Measurements from ENCODE around the gene DAB2IP.
A peak's percentile ranks its signal among the peaks of the same experiment; 100 is the strongest.

DAB2IP gene

DNA sequence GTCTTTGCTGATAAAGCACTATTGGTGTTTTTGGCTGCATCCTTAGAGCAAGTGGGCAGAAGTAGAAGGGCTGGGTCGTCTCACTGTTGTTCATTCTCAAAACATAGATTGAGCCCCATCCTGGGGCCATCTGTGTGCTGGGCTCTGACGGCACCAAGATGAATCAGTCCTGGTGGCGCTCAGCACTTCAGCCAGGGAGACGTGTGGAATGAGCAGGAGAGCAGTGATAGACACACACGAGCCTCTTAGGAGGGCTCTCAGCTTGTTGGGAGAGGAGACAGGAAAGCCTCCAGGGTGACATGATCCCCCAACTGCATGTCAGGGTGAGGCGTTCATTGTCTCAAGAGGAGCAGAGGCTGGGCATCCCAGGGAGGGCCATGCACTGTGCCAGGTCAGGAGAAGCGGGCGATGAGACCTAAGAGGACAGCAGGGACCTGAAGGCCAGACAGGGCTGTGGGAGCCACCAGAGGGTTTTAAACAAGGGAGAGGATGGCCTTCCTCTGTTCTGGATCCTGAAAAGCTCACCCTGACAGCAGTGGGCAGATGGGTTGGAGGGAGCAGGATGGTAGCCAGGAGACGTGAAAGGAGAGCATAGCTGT is 115.8 kb downstream of the DAB2IP start:
- no peak for DNase-seq

- no peak for DNase-seq
Observed at GRCh38 chr9:121768416-121769015, 117.1 kb downstream of the DAB2IP start.

- no peak for DNase-seq
Observed at GRCh38 chr9:121769939-121770338, 118.5 kb downstream of the DAB2IP start.

DNA sequence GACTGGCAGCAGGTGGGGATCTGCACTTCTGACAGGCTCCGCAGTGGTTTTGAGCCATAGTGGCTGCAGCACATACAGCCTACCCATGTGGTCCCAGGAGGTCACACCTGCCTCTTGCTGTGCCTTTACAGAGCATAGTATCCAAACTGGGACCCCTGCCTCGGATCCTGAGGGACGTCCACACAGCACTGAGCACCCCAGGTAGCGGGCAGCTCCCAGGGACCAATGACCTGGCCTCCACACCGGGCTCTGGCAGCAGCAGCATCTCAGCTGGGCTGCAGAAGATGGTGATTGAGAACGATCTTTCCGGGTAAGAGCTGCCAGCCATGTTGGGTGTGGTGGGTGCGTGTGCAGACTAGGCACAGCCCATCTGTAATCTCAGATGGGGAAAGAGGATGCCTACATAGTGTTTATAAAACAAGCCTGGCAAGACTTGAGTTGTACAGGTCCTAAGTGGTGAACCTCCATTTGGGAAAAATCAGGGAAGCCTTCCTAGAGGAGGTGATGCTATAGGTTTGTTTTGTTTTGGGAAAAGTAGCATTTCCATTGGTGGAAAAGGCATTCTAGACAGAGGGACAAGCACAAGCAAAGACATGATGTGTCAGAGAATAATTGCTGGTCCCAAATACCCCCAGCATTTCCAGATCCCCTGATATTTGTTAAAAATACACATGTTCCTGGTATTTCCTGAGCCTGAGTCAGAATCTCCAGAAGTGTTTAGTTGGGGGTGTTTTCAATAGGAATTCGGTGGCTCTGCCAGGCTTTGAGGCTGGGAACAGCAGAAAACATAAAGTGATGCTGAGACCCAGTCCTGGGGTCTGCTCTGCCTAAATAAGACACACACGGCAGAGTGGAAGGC is 119.2 kb downstream of the DAB2IP start:
- DNase-seq: no peak

DNA sequence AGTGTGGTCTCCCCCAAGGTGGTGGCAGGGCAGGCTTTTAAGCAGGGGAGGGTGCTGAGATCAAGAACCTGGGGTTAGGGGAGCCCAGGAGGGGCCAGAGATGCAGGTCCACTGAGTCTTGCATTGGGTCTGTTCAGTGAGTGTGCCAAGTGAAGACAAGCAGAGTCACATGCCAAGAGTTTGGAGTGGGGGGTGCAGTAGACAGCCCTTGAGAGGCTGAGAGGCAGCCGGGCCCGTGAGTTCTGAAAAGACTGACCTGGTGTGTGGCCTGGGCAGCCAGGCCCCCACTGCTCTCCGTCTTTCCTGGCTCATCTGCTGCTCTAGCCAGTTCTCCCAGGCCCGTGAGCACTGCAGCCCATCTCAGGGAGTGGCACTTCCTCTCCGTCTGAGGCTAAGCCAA is 120.0 kb downstream of the DAB2IP start:
- DNase-seq: no peak

DNA sequence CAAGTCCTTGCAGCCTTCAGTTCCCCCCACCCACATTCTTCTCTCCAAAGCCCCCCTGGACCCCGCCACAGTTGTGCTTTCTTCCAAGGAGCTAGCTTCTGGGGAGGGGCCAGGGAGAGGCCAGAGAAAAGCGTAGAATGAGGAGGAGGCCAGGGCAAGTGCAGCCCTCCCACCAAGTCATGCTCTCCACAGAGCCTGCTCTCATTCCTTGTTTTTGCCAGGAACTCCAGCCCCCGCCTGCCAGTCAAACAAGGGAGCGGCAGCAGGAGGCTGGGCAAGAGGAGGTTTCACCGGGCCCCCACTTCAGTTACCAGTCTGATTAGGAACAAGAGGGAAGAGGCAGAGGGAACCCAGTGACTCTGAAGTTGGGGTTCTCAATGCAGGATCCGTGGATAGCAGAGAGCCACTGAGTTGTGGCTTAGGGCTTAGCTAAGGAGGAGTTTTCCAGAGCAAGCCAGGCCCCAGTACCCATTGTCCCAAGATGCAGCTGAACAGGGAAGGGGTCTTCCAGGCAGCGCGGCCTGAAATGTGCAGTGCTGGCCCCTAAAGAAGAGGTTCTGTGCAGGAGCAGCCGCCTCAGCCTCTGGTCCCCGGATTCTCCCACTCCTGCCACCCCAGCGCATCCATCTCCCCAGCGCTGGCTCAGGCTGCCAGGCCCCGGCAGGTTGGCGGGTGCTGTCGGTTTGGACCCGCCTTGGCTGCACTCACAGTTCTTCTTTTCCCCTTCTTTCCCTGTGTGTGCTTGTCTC is 120.6 kb downstream of the DAB2IP start:
- no peak for DNase-seq

DNA sequence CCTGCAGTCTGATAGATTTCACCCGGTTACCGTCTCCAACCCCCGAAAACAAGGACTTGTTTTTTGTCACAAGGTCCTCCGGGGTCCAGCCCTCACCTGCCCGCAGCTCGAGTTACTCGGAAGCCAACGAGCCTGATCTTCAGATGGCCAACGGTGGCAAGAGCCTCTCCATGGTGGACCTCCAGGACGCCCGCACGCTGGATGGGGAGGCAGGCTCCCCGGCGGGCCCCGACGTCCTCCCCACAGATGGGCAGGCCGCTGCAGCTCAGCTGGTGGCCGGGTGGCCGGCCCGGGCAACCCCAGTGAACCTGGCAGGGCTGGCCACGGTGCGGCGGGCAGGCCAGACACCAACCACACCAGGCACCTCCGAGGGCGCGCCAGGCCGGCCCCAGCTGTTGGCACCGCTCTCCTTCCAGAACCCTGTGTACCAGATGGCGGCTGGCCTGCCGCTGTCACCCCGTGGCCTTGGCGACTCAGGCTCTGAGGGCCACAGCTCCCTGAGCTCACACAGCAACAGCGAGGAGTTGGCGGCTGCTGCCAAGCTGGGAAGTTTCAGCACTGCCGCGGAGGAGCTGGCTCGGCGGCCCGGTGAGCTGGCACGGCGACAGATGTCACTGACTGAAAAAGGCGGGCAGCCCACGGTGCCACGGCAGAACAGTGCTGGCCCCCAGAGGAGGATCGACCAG is 121.3 kb downstream of the DAB2IP start:
- DNase-seq: no peak

DNA sequence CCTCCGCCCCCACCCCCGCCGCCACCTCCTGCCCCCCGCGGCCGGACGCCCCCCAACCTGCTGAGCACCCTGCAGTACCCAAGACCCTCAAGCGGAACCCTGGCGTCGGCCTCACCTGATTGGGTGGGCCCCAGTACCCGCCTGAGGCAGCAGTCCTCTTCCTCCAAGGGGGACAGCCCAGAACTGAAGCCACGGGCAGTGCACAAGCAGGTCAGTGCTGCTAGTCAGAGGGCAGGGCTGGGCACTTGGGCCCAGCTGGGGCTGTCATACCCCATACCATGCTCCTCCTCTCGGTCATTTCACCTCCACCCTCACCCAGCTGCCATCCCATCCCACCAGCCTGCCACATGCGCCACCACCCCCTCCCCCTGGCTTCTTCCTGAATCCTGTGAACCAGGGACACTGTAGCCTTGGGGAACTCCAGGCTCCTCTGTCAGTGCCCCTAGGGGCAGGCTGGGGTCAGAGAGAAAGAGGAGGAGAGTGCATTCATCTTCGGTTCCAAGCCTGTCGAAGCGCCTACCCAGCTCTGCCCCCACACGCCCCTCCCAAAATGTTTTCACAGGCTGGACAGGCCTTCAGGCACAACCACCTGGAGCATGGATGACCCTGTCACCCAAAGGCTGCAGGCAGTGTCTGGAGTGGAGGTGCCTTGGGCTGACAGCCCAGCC is 122.0 kb downstream of the DAB2IP start:
- DNase-seq: no peak

GRCh38 chr9:121773954-121774714 is 122.7 kb downstream of the DAB2IP start:
- peak; percentile 16 for DNase-seq

GRCh38 chr9:121774715-121775613 is 123.5 kb downstream of the DAB2IP start:
- no peak for DNase-seq

GRCh38 chr9:121776001-121776738 is 124.7 kb downstream of the DAB2IP start:
- DNase-seq: no peak

GRCh38 chr9:121776739-121777637 is 125.6 kb downstream of the DAB2IP start:
- DNase-seq: no peak

GRCh38 chr9:121778252-121779225 is 127.1 kb downstream of the DAB2IP start:
- no peak for DNase-seq

GRCh38 chr9:121779381-121780117 is 128.1 kb downstream of the DAB2IP start:
- no peak for DNase-seq

GRCh38 chr9:121780177-121781040 is 129.0 kb downstream of the DAB2IP start:
- no peak for DNase-seq
